Tibial artery (tissue), 4 donors: ENCODE measurements around the gene ZSCAN31.
"Not testable (repeated sequence)": the region's sequence is repeated elsewhere in the genome, so short reads cannot be mapped to it uniquely, and the experiment has no call there.

Source experiments
- DNase-seq, 2 donors: peaks; one replicate each; pipeline ENCODE4 v3.0.0-alpha.2; 2019
- H3K27ac ChIP-seq, 2 donors: fragments of 200-600 bp; sonication (generic) in 1 of 2; 1 replicate in 1 of 2; 2 replicates in 1 of 2; pipeline ENCODE4 v1.5.1; 2018 to 2019; ENCODE audit warnings: mild to moderate bottlenecking in 1 of 2
- H3K27me3 ChIP-seq, 2 donors: fragments of 200-600 bp; sonication (generic) in 1 of 2; one replicate each; pipeline versions ENCODE4 v1.5.1 to v1.6.0; 2016 to 2019
- H3K36me3 ChIP-seq, 3 donors: fragments of 200-600 bp; sonication (generic) in 2 of 3; one replicate each; pipeline ENCODE4 v1.5.1; 2016 to 2019; ENCODE audit warnings: mild to moderate bottlenecking in 2 of 3
- H3K4me1 ChIP-seq, 4 donors: fragments of 200-600 bp; sonication (generic) in 2 of 4; 1 replicate in 3 of 4; 2 replicates in 1 of 4; pipeline ENCODE4 v1.5.1; 2016 to 2019
- H3K4me3 ChIP-seq, 2 donors: fragments of 200-600 bp; sonication (generic) in 1 of 2; 1 replicate in 1 of 2; 2 replicates in 1 of 2; pipeline ENCODE4 v1.5.1; 2018 to 2019; ENCODE audit warnings: mild to moderate bottlenecking in 2 of 2
- H3K9me3 ChIP-seq, 3 donors: fragments of 200-600 bp; sonication (generic) in 1 of 3; one replicate each; pipeline ENCODE4 v1.5.1; 2016 to 2019
- intact Hi-C: fragments of 100-400 bp; cut with DNase I; formaldehyde crosslinking; loops from one replicate; pipeline ENCODE4 v1.15.0; 2023; ENCODE audit warnings: low total_unique reads
- TF ChIP-seq, protein P1 (sequence below), 2 experiments: fragments of 200-600 bp in 1 of 2; fragments of 450-650 bp in 1 of 2; IDR thresholded peaks; one replicate each; pipeline ENCODE4 v1.5.1; 2017 to 2019; ENCODE audit warnings: antibody characterized with exemption in 2 of 2, mild to moderate bottlenecking in 1 of 2, moderate library complexity in 1 of 2

The ZSCAN31 gene

DNA sequence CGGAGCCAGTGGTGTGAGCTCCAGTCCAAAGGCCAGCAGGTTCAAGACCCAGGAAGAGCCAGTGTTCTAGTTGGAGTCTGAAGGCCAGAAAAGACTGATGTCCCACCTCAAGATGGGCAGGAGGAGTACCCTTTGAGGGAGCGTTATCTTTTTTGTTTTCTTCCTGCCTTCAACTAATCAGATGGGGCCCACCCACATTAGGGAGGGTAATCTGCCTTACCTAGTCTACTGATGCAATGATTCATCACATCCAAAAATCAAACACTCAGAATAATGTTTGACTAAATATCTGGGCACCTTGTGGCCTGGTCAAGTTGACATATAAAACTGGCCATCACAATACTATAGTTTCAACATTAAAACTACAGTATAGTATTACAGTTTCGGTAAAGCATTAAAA lies 33.5 kb upstream of the ZSCAN31 start:
- Histone ChIP-seq H3K27ac (no peak overlapping the region), H3K4me3 (no peak overlapping the region), H3K9me3 (no peaks in the 10 kb centered on the region), H3K27me3 (no peaks in the 10 kb centered on the region), H3K4me1 (no peaks in the 10 kb centered on the region), H3K36me3 (peaks cover 14 to 48% (median 27%) of the 10 kb centered on the region in 3 donors)
- intact Hi-C loops = no loop called here
- DNase-seq = no peak
- TF ChIP-seq, protein P1, sequence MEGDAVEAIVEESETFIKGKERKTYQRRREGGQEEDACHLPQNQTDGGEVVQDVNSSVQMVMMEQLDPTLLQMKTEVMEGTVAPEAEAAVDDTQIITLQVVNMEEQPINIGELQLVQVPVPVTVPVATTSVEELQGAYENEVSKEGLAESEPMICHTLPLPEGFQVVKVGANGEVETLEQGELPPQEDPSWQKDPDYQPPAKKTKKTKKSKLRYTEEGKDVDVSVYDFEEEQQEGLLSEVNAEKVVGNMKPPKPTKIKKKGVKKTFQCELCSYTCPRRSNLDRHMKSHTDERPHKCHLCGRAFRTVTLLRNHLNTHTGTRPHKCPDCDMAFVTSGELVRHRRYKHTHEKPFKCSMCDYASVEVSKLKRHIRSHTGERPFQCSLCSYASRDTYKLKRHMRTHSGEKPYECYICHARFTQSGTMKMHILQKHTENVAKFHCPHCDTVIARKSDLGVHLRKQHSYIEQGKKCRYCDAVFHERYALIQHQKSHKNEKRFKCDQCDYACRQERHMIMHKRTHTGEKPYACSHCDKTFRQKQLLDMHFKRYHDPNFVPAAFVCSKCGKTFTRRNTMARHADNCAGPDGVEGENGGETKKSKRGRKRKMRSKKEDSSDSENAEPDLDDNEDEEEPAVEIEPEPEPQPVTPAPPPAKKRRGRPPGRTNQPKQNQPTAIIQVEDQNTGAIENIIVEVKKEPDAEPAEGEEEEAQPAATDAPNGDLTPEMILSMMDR (IDR thresholded peaks at IDR 0.05) = no peak

DNA sequence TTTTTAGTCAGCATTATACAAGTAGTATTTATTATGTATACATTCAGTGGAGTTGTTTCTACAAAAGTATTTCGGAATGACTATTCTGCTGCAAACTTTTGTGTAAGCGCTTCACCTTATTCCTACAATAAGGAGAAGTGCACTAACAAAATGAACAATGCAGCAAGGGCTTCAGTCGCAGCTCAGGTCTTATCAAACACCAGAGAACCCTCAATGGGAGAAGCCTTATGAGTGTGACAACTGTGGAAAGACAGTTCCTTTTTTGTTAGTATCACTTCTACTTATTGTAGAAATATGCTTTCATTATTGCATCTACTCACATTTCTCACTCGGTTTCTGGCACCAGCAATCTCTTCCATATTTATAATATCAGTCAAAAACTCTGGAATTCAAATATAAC lies 32.6 kb upstream of the ZSCAN31 start:
- DNase-seq = no peak
- peaks cover 23 to 58% (median 37%) of the 10 kb centered on the region in 3 donors for H3K36me3 ChIP-seq
- intact Hi-C loops = no loop called here

DNA sequence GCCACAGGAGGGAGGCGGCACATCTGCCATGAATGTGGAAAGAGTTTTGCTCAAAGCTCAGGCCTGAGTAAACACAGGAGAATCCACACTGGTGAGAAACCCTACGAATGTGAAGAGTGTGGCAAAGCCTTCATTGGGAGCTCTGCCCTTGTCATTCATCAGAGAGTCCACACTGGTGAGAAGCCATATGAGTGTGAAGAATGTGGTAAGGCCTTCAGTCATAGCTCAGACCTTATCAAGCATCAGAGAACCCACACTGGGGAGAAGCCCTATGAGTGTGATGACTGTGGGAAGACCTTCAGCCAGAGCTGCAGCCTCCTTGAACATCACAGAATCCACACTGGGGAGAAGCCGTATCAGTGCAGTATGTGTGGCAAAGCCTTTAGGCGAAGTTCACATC lies 29.6 kb upstream of the ZSCAN31 start:
- intact Hi-C loops, DNase-seq, H3K27ac ChIP-seq, H3K4me1 ChIP-seq, H3K4me3 ChIP-seq, H3K9me3 ChIP-seq, H3K27me3 ChIP-seq: not testable (repeated sequence)
- H3K36me3 ChIP-seq = peaks cover 39 to 87% (median 51%) of the 10 kb centered on the region in 3 donors

More for the DNA sequence above, 32.6 kb upstream of the ZSCAN31 start:
- Histone ChIP-seq H3K27me3 (no peaks in the 10 kb centered on the region), H3K4me1 (no peaks in the 10 kb centered on the region), H3K4me3 (no peak overlapping the region), H3K27ac (no peak overlapping the region), H3K9me3 (no peaks in the 10 kb centered on the region)
- TF ChIP-seq, protein P1 (IDR thresholded peaks at IDR 0.05) = no peak

DNA sequence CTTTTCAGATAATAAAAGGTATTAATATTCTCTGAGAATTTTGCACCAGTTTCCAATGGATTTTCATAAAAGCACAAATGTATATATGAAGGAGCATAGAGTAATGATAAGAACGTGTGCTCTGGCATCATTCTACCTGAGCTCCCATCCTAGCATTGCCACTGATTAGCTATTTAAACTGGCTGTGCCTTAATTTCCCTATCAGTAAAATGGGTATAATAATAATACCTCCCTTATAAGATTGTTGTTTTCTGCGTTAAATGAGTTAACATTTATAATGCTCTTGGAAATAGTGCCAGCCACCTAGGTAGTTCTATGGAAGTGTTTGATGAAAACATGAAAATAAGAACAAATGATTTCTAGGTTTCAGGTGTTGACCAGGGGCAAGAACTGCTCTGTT lies 25.0 kb upstream of the ZSCAN31 start:
- Histone ChIP-seq H3K9me3 (no peaks in the 10 kb centered on the region), H3K27me3 (no peaks in the 10 kb centered on the region), H3K27ac (no peak overlapping the region), H3K36me3 (peaks cover 36 to 69% (median 38%) of the 10 kb centered on the region in 3 donors), H3K4me1 (peaks cover 0 to 8% (median 5%) of the 10 kb centered on the region in 4 donors), H3K4me3 (no peak overlapping the region)
- TF ChIP-seq, protein P1 (IDR thresholded peaks at IDR 0.05) = no peak
- no peak for DNase-seq
- intact Hi-C loops = loop anchor here (5.0 kb wide), 1 partner anchor 284 kb away; no protein-coding TSS in a partner anchor

DNA sequence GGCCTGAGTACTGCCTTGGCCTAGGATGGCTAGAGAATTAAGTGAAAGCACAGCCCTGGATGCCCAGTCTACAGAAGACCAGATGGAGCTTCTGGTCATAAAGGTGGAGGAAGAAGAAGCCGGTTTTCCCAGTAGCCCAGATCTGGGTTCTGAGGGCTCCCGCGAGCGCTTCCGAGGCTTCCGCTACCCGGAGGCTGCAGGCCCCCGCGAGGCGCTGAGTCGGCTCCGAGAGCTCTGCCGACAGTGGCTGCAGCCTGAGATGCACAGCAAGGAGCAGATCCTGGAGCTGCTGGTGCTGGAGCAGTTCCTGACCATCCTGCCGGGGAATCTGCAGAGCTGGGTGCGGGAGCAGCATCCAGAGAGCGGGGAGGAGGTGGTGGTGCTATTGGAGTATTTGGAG lies 23.6 kb upstream of the ZSCAN31 start:
- not testable (repeated sequence) for H3K27ac ChIP-seq, H3K27me3 ChIP-seq, DNase-seq, H3K4me3 ChIP-seq, H3K9me3 ChIP-seq
- H3K36me3 ChIP-seq = peaks cover 24 to 55% (median 27%) of the 10 kb centered on the region in 3 donors
- intact Hi-C loops = loop anchor here (5.0 to 10.0 kb wide), 3 partner anchors 105 to 222 kb away; partner anchors contain the start of genes NKAPL, ZKSCAN4 and ZSCAN9
- peaks cover 0 to 19% (median 15%) of the 10 kb centered on the region in 4 donors for H3K4me1 ChIP-seq

DNA sequence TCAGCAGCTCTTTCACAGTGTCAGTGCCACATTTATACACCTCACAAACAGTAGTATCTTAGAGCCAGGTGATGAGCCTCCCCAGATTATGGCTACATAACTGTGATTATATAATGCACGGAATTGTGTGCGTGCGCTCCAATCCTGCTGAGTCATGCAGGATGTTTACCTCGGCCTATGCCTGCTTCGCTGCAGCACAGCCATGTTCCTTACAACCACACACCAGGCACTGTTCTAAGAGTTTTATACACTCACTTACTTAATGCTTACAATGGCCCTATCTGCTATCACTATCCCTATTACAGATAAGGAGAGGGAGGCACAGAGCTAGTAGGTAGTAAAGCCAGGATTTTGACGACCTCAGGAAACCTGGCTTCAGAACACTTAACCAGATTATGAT lies 21.1 kb upstream of the ZSCAN31 start:
- Histone ChIP-seq H3K9me3 (no peaks in the 10 kb centered on the region), H3K27me3 (no peaks in the 10 kb centered on the region), H3K4me1 (peaks cover 0 to 19% (median 17%) of the 10 kb centered on the region in 4 donors), H3K36me3 (peaks cover 4 to 30% (median 4%) of the 10 kb centered on the region in 3 donors), H3K4me3 (no peak overlapping the region), H3K27ac (no peak overlapping the region)
- TF ChIP-seq, protein P1 (IDR thresholded peaks at IDR 0.05) = no peak
- no peak for DNase-seq
- intact Hi-C loops = loop anchor here (5.0 to 10.0 kb wide), 3 partner anchors 102 to 220 kb away; partner anchors contain the start of genes NKAPL, ZKSCAN4 and ZSCAN9
